Measurements from ENCODE around the gene EXOC1.
"Not testable (repeated sequence)": the region's sequence is repeated elsewhere in the genome, so short reads cannot be mapped to it uniquely, and the experiment has no call there.

EXOC1 gene

DNA sequence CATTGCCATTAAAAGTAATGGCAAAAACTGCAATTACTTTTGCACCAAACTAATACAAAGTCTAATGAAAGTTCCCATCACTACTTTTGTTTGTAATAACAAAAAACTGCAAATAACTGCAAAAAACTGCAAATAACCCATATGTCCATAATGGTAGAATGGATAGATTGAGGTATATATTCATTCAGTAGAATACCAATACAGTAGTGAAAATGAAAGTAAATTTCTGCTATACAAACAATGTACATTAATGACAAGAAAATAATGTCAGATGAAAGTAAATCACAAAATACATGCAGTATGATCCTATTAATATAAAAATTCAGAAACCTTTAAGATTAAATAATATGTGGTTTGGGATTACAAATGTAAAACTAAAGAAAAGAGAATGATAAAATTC, 54.0 kb downstream of the EXOC1 start:
- DNase-seq, result no peak
- ATAC-seq, result no peak

DNA sequence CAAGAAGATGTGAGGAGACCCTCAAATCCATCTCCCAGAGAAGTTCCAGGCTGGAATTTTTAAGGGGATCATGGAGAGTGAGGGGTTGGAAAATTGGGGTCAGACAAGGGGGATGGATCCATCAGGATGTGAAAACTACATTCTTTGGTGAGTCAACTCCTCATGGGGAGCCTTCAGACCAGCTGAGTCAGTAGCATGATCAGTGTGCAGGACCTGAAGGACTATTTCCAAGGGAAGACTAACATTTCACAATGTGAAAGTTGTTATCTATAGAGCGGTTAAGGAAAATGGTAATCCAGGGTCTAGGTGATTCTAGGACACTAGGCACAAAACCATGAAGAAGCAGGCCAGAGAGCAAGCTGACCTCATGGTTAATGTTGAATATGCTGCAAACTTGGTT, 56.7 kb downstream of the EXOC1 start:
- ATAC-seq (no peak), DNase-seq (no peak)

GRCh38 chr4:55912249-55912648, 58.8 kb downstream of the EXOC1 start:
- no peak for ATAC-seq

GRCh38 chr4:55920571-55920970, 67.1 kb downstream of the EXOC1 start:
- ATAC-seq (no peak), DNase-seq (no peak)

More at GRCh38 chr4:55912249-55912648, 58.8 kb downstream of the EXOC1 start:
- DNase-seq, result no peak

DNA sequence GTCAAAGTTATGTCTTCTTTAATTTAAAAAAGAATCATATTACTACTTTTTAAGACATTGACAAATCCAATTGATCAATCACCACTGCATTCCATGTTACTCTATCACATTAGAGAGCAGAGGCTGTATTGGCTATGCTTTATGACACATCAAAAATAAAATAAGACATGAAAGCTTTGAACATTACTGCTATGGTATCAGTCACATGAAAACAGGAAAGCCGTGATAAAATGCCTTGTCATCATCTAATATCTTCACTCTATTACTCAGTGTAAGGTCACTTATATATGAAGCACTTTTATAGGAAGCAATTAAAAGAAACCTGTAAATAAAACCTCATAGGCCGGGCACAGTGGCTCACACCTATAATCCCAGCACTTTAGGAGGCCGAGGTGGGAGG, 67.6 kb downstream of the EXOC1 start:
- DNase-seq, result no peak
- no peak for ATAC-seq

GRCh38 chr4:55925241-55925640, 71.8 kb downstream of the EXOC1 start:
- DNase-seq (no peak), ATAC-seq (no peak)

GRCh38 chr4:55926610-55927009, 73.2 kb downstream of the EXOC1 start:
- ATAC-seq, result no peak
- no peak for DNase-seq

DNA sequence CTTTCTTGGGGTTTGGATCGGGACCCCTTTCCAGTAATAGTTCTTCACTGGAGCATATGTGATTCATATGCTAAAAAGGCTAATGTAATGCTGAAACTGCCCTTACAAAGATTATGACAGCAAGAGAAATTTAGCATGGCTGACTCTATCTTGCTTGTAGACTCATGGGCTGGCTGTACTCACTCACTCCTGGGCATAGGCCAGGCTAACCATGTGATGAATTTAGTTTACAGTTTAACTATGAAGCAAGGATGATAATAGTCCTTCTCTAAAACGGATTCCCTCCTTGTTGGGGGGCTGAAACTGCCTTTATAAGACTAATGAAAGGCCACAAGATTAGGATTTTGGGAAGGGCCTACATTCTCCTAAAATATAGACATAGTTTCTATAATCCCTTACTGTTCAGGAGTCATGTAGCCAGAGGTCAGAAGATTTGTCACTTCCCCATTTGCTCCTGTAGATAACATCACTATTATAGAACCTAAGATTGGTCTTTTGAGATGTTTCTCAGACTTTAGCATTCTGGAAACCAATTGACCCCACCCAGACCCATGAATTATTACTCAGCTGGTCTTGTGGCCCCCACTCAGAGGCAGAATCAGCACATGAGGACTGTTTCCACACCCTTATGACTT, 74.5 kb downstream of the EXOC1 start:
- DNase-seq (no peak), ATAC-seq (no peak)

DNA sequence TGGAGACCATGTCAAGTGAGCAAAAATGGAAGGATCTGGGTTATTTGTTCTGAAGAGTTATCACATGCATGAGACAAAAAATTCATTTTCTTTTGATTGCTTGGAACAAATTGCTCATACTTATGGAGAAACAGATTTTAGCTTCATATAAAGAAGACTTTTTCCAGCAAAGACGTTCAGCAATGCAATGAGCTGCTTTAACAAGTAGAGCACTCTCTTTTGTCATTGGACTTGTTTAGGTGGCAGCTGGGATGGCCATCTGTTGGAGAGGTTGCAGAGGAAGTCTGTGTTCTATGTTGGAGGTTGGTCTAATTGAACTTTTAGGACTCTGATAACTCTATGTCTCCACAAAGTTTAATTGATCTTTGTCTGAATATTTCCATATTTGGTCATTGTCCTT, 75.4 kb downstream of the EXOC1 start:
- ATAC-seq (no peak), DNase-seq (no peak)

DNA sequence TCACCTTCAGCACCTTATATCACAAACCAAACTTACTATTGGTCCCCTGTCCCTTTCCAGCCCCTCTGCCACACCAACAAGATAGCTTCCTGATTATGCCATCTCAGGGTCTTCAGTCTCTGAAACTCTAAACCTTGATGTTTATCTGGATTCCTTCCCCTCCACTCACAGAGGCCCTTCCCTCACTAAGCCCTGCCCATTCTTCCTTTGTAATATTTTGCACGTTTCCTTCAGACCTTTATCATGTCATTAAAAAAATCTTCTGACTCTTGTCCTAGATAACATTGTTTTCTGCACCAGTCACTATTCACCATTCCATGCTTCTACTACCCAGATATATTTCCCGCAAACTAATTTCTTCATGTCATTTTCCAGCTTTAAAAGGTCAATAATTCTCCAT, 77.6 kb downstream of the EXOC1 start:
- ATAC-seq (no peak), DNase-seq (no peak)

DNA sequence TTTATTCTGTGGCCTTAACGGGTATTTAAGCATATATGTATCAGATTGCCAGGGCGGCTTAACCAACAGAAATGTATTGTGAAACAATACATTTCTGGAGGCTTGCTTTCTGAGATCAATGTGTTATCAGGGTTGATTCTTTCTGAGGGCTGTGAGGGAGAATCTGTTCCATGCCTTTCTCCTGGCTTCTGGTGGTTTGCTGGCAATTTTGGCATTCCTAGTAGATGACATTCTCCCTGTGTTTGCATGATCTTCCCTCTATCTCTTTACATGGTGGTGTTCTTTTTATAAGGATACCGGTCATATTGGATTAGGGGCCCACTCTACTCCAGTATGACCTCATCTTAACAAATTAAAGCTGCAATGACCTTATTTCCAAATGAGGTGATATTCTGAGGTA, 78.4 kb downstream of the EXOC1 start:
- ATAC-seq (no peak), DNase-seq (no peak)

GRCh38 chr4:55932511-55932910, 79.1 kb downstream of the EXOC1 start:
- no peak for ATAC-seq
- no peak for DNase-seq

- no peak for ATAC-seq
- DNase-seq, result no peak
Measured at GRCh38 chr4:55933611-55934010, 80.2 kb downstream of the EXOC1 start.

GRCh38 chr4:55935907-55936306, 82.5 kb downstream of the EXOC1 start:
- not testable (repeated sequence) for ATAC-seq, DNase-seq

- ATAC-seq (no peak), DNase-seq (no peak)
Measured at GRCh38 chr4:55938481-55938880, 85.0 kb downstream of the EXOC1 start.

DNA sequence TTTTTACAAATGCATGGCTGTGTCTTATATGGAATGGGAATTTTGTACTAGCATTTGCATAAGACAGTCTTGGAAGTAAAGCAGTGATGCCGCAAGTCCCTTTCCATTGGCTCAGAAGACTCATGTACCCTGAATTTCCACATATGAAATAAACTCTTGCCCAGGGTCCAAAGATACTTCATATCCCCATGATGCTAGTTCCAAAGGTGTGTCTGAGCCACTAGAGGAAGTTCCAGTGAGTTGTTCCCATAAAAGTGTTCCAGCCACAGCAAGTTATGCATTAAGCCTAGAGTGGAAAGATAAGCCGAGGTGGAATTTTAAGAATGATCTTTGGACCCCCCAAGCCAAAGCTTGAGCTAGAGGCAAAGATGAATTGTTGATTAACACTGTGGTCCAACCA, 86.0 kb downstream of the EXOC1 start:
- no peak for ATAC-seq

GRCh38 chr4:55941881-55942396, 88.5 kb downstream of the EXOC1 start:
- no peak for ATAC-seq

More for the DNA sequence above, 86.0 kb downstream of the EXOC1 start:
- no peak for DNase-seq

DNA sequence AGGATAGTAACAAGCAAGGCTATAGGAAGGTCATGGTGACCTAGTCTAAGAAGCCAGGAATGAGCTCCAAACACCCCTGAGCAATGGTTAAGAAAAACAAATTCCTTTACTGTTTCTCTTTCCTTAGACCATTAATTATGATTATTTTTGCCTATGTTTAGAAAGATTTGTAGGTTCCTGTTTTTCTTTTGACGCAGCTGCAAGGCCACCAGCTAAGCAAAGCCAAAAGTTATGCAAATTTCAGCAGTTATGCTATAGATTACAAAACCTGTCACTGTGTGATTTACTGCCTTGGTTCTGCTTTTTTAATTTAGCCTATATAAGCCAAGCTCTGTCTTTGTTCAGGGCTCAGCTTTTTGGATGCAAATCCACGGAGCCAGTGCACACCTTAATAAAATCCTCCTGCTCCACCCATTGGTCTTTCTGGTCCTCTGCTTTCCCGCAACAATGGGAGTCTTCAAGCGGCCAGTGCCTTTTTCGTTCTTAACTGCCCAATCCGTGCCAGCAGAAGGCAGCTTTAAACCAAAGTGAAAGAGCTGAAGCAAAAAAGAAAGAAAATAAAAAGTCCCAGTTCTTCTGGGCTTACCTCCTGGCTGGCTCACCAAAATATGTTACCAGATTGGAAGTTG, 93.9 kb downstream of the EXOC1 start:
- no peak for ATAC-seq
- DNase-seq, result peak; percentile 21

More at GRCh38 chr4:55941881-55942396, 88.5 kb downstream of the EXOC1 start:
- DNase-seq, result no peak

DNA sequence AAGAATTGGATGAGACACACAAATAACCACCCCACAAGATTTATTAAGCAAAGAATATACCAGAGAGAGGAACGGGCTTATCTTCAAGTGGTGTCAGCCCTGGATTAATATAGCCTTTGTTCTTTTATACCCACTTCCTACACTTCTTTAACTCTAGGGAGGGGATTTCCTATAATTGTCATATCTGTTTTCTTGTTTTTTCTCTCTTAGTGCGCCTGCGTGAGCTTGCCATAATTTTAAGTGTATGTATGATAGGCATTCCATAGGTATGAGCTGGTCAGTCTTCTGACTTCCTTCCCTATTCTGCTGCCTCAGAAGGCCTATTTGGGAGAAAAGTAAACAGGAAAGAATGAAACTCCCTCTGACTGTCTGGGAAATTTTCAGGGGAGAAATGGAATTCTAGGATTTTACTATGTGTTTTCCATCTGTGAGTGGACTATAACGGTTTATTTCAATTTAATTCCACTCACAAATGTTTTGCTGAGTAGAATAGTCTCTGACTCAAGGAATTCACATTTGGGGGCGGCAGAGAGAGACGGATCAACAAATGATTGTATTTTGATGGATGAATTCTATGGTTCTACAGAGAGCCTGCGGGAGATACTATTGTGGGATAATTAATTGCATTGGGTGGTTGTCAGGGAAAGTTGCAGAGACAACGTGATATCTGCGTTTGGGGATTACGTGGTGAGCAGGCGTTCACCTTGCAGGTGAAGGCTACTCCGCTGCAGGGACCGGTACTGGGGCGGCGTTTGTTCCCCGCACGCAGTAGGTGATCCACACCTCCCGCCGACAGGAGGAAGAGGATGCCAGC, 94.7 kb downstream of the EXOC1 start:
- ATAC-seq (peak; percentile 26), DNase-seq (peak; percentile 46)

- DNase-seq, result peak; percentile 93
- ATAC-seq, result peak; percentile 91
Measured at GRCh38 chr4:55948726-55949481, 95.5 kb downstream of the EXOC1 start, which contains the start of gene CEP135. Gene CEP135, plus strand, starts transcription at chr4:55948945. Its CDS starts 3,186 bp downstream, at chr4:55952131.

- DNase-seq, result no peak
- no peak for ATAC-seq
Measured at GRCh38 chr4:55949482-55949802, 96.0 kb downstream of the EXOC1 start.

DNA sequence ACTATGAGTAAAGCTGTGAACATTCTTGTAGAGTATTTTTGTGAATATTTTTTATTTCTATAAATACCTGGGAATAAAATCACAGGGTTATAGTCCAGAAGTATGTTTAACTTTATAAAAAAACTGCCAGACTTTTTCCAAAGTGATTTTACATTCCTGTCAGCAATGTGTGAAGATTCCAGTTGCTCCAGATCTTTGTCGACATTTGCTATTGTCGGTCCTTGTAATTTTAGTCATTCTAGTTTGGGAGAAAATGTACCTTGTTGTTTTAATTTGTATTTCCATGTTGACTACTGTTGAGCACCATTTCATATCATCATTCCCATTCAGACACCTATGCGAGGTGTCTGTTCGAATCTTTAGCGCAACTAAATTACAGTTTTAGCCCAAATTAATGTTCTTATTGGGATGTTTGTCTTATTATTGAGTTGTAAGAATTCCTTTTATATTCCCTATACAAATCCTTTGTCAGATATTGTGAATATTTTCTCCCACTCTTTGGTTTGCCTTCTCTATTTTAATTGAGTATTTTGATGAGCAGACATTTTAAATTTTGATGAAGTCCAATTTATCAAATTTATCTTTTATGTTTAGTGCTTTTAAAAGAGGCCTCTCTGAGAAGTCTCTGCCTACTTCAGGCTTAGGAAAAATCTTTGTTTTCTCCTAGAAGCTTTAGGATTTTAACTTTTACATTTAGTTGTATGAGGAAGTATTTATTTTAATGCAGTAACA, 97.9 kb downstream of the EXOC1 start:
- ATAC-seq (no peak), DNase-seq (no peak)
